GM18505 (cell line): ENCODE measurements around the gene SPNS3.

Source experiments
- ATAC-seq: cut with Tn5 transposase; IDR thresholded peaks from one replicate; pipeline ENCODE4 v1.9.1; 2021; ENCODE audit not compliant: unreplicated experiment
- POLR2A ChIP-seq: IDR thresholded peaks from 4 replicates; pipeline ENCODE4 v1.6.1; 2011; ENCODE audit warnings: borderline replicate concordance; ENCODE audit not compliant: insufficient read depth, insufficient read length; ENCODE audit errors: extremely low read depth

The SPNS3 gene

DNA sequence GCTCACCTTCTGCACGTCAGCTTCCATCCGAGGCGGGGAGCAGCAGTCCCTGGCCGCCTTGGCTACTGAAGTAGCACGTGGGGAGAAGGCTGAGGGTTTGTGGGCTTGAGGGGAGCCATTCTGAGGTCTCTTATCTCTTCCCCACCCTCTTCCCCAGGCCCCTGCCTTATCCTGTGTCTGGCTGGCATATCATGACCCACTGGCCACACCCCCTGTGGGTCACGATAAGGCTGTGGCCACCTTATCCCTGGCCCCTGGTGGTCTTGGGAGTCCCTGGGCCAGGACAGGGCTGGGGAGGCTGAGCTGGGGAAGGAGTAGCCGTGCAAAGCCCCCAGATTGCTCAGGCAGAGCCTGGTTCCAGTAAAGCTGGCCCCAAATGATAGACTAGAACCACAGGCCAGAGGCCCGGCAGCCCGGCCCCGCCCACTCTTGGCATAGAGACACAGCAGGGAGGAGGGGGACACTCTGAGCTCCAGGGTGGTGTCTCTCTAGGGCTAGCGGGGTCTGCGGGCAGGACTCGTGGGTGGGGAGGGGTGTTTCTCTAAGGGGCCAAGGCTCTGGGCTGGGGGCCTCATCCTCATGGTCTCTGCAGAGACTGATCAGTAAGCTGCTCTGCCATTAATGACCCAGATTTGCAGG, 72.6 kb downstream of the SPNS3 start:
- no peak for TF ChIP-seq POLR2A

DNA sequence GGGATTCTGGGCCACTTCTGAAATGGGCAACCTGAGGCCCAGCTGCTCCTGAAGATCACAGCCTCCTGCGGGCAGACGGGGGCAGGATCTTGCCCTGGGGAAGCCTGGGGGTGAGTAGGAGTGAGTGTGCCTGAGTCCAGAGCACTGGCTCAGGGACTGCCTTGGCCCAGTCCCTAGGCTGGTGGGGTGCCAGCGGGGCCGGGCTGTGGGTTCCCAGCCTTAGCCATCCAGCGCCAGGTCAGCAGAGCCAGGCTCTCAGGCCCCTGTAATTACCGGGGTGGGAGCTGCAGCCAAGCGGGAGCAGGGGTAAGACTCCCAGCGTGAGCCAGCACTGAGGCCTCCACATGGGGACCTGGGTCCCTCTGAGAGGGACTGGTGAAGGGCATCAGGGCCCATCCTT, 73.2 kb downstream of the SPNS3 start:
- no peak for TF ChIP-seq POLR2A
- no peak for ATAC-seq

More for the DNA sequence above, 72.6 kb downstream of the SPNS3 start:
- no peak for ATAC-seq

DNA sequence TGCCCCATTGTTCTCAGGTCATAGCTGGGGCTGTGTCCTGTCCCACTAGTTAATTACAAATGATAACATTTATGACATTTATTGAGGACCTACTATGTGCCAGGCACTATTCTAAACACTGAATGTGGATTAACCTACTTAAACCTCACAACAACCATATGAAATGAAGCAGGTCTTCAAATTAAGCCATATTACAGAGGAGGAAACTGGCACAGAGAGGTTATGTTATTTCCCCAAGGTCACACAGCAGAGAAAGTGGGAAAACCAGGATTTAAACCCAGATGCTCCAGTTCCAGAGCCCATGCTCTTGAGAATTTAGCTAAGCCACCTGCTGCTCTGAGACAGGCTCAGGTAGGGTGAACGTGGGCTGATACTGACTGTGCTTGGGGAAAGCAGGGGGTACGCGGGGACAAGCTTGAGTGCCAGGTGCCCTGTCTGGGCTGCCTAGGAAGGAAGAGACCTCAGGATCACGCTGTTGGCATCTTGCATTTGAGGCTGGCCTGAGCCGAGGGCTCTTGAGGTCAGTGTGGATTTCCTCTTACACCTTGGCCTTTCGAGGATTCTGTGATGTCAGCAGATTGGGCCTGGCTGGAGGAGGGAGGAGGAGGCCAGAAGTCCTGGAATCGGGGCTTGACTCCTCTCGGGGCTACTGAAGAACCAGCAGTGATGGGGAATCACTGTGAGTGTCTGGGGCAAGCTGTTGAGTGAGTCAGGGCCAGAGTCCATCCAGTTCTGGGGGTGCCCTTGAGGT, 73.8 kb downstream of the SPNS3 start:
- ATAC-seq, result no peak
- no peak for TF ChIP-seq POLR2A

DNA sequence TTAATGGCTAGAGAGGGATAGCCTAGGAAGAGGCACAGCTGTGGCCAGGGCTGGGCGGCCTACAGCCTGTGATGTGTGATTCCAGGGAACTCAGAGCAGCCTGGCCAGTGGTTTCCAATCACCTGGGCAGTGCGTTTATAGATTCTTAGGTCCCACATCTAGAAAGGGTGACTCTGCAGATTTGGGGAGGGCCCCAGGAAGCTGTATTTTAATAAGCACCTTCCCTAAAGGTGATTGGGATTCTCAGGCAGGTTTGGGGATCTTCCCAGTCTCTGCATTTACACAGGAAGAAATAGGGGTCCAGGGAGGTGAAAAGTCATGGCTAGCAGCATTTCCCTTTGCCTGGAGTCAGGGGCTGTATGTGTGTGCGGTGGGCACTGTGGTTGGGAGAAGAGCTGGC, 74.5 kb downstream of the SPNS3 start:
- TF ChIP-seq POLR2A, result no peak
- no peak for ATAC-seq

GRCh38 chr17:4509401-4509800, 75.7 kb downstream of the SPNS3 start:
- TF ChIP-seq POLR2A, result no peak
- no peak for ATAC-seq

- no peak for ATAC-seq
- TF ChIP-seq POLR2A, result no peak
These were observed 76.3 kb downstream of the SPNS3 start for GRCh38 chr17:4509923-4510617.

DNA sequence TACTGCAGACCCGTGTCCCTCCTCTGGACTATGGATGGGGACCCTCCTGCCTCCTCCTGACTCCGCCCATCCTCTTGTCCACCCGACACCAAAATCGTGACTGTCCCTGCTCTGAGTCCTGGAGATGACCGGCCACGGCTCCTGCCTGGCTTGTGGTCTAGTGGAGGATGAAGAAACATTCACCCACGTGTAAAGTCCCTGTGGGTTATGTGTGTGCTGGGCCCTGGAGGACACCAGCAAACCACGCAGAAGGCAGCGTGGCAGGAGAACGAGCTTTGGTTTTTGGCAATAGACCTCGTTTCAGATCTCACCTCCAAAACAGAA, 76.8 kb downstream of the SPNS3 start:
- TF ChIP-seq POLR2A, result no peak
- ATAC-seq, result no peak

GRCh38 chr17:4511199-4511932, 77.6 kb downstream of the SPNS3 start:
- TF ChIP-seq POLR2A, result no peak
- ATAC-seq, result no peak

DNA sequence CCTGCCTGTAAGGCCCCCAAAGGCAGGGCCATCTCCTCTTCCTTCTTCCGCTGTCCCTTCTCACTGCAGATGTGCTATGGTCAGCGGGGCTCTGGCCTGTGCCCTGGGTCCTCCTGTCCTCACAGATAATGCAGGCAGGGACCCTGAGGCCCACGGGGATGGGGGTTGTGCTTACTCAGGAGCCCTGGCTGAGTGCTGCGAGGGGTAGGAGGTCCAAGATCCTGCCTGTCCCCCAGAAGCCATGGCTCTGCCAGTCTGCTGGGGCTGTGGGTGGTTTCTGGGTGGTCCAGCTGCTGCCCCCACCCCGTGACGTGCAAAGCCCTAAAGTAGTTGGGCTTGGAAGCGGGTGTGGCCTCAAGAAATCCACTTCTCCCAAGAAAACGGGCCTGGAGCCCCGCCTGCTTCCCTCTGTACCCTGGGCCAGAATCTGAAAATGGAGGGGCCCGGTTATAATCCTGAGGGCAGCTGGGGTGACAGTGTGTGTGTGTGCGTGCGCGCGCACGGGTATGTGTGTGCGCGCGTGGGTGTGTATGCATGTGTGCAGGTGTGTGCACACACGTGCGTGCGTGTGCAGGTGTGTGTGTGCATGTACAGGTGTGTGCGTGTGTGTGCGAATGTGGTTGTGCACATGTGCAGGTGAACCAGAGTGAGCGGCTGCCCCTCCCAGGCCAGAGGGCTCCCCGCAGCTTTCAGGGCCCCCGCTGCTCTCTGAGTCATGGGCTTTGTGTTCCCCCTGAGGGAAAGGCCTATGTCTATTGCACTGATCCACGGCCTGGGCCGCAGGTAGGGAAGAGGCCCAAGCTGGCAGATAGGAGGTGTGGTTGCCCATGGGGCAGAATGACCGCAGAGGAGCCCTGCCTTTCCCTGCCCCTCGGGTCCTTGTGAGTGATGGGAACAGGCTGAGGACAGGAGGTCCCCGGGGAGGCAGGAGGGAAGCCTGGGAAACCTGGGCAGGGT, 78.7 kb downstream of the SPNS3 start:
- no peak for ATAC-seq
- no peak for TF ChIP-seq POLR2A

DNA sequence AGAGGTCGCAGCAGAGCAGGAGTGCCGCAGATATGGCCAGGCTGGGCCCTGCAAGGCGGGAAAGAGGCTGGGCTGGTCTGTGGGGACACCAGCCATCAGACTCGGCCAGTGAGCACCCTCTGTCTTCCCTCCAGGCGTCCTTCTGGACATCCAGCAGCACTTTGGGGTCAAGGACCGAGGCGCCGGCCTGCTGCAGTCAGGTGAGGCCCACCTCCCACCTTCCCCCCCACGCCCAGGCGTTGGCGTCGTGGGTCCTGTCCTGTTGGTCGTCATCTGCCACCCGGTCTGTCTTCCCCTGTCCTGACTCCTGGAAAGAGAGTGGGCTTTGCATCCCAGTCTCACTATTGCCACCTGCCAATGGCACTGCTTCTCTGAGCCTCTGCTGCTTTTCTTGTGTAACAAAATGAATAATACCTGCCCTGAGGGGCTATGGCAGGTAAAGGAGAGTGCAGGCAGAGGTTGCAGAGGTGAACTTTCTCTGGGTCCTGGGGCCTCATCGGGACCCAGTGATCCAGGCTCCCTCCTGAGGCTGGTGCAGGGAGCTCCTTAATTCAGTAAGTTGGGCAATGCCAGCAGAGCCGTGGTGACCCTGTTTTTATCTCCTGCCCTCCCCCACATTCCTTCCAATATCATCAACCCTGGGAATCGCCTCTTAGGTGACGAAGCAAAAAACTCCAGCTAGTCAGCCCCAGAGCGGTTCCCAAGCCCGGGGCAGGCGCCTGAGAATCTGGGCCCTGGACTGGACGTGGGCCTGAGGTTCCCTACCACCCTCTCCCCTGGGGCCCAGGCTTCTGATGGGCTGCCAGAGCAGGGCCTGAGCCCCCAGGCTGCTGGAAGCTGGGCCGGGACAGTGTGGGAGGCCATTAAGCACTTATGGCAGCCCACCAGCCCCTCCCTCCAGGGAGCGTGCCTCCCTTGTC, 79.6 kb downstream of the SPNS3 start:
- no peak for ATAC-seq
- TF ChIP-seq POLR2A, result no peak

DNA sequence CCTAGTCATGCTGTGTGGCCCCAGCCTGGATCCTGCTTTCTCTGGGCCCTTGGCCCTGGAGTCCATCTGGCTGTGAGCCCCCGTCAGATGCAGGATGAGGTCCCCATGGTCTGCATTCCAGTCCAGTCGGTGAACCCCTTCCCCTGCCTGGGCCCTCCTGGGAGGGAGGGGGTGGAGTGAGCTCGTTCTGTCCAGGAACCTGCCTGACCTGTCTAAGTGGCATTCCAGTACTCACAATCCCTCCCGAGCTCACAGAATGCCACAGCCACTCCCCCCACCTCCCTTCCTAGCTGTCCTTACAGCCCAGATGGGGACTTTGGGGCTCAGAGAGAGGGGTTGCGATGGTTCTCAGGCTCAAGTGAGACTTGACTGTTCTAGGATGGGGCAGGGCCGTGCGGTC, 80.5 kb downstream of the SPNS3 start:
- no peak for ATAC-seq
- no peak for TF ChIP-seq POLR2A
